B cell (primary cell): Measurements from ENCODE around the gene NPAS3. TPM values are rescaled to one million over a fixed set of nuclear protein-coding genes. Genes with fewer than 3 reads are reported as not detected.

Experiments
- ATAC-seq: fragments of 200-7000 bp; cut with Tn5 transposase; one replicate; pipeline ENCODE4 v1.10.0; 2021; ENCODE audit warnings: low read depth, mild to moderate bottlenecking, moderate number of reproducible peaks, moderate library complexity
- CTCF ChIA-PET: fragments of 350-600 bp; sonication (Branson Sonifier 250); formaldehyde crosslinking; loops from one replicate; lab custom pipeline; 2021; ENCODE audit warnings: antibody characterized with exemption, inconsistent platforms; lab: Charles Lee
- POLR2A ChIA-PET: fragments of 350-600 bp; sonication (Branson Sonifier 250); formaldehyde crosslinking; loops from one replicate; lab custom pipeline; 2021; ENCODE audit warnings: antibody characterized with exemption; lab: Charles Lee
- DNase-seq: peaks from one replicate; pipeline ENCODE4 v3.0.0; 2013
- H2AFZ ChIP-seq: 2 replicates; pipeline ENCODE4 v1.6.1; 2012; ENCODE audit warnings: mild to moderate bottlenecking, low read depth, low read length; ENCODE audit not compliant: insufficient read depth, poor library complexity, severe bottlenecking
- H3K27ac ChIP-seq, 2 donors: 1 replicate in 1 of 2; 2 replicates in 1 of 2; pipeline ENCODE4 v1.5.1; 2012 to 2013; ENCODE audit warnings: low read length in 2 of 2, mild to moderate bottlenecking in 2 of 2, moderate library complexity in 1 of 2
- H3K27me3 ChIP-seq, 4 experiments: fragments of 200-600 bp in 1 of 4; sonication (generic) in 1 of 4; replicated peaks in 1 of 4; 1 replicate in 2 of 4; 2 replicates in 2 of 4; pipeline versions ENCODE4 v1.6.1 to v1.7.0; 2013 to 2016; ENCODE audit warnings: low read length in 3 of 4, mild to moderate bottlenecking in 2 of 4, mixed read lengths in 1 of 4, moderate library complexity in 1 of 4; ENCODE audit not compliant: insufficient read depth in 4 of 4, control insufficient read depth in 3 of 4; ENCODE audit errors: control extremely low read depth in 1 of 4
- H3K36me3 ChIP-seq, 2 experiments: replicated peaks in 1 of 2; 1 replicate in 1 of 2; 2 replicates in 1 of 2; pipeline versions ENCODE4 v1.6.1 to v1.7.1; 2013; ENCODE audit warnings: low read length in 1 of 2; ENCODE audit not compliant: insufficient read depth in 2 of 2, control insufficient read depth in 1 of 2; ENCODE audit errors: control extremely low read depth in 1 of 2, extremely low read depth in 1 of 2
- H3K4me1 ChIP-seq, 2 donors: fragments of 200-600 bp in 1 of 2; sonication (generic) in 1 of 2; 1 replicate in 1 of 2; 2 replicates in 1 of 2; pipeline versions ENCODE4 v1.5.1 to v1.6.1; 2013 to 2017; ENCODE audit warnings: low read length in 2 of 2; ENCODE audit not compliant: control insufficient read depth in 2 of 2, insufficient read depth in 2 of 2
- H3K4me2 ChIP-seq: replicated peaks from 2 replicates; pipeline ENCODE3; 2012; ENCODE audit warnings: mild to moderate bottlenecking, low read depth, low read length; ENCODE audit not compliant: poor library complexity, severe bottlenecking
- H3K4me3 ChIP-seq, 5 experiments: fragments of 200-600 bp in 1 of 5; sonication (generic) in 1 of 5; 1 replicate in 3 of 5; 2 replicates in 2 of 5; pipeline versions ENCODE4 v1.5.1 to v1.7.0; 2011 to 2016; ENCODE audit warnings: low read length in 4 of 5, mild to moderate bottlenecking in 4 of 5, low read depth in 2 of 5, control low read depth in 1 of 5, moderate library complexity in 1 of 5; ENCODE audit not compliant: insufficient read depth in 1 of 5; ENCODE audit errors: control extremely low read depth in 1 of 5, extremely low read depth in 1 of 5
- H3K79me2 ChIP-seq: fragments of 200-600 bp; sonication (generic); one replicate; pipeline ENCODE4 v1.6.0; 2016; ENCODE audit warnings: low read length; ENCODE audit not compliant: control insufficient read depth, insufficient read depth
- H3K9ac ChIP-seq: fragments of 200-600 bp; sonication (generic); 2 replicates; pipeline ENCODE4 v1.6.1; 2017; ENCODE audit warnings: mild to moderate bottlenecking, low read length, moderate library complexity
- H3K9me3 ChIP-seq, 3 donors: one replicate each; pipeline versions ENCODE4 v1.6.1 to v1.7.1; 2013; ENCODE audit warnings: low read length in 2 of 3; ENCODE audit not compliant: control insufficient read depth in 2 of 3, insufficient read depth in 1 of 3; ENCODE audit errors: control extremely low read depth in 1 of 3
- H4K20me1 ChIP-seq: 2 replicates; pipeline ENCODE4 v1.6.0; 2012; ENCODE audit warnings: mild to moderate bottlenecking, low read length; ENCODE audit not compliant: insufficient read depth, control insufficient read depth, poor library complexity, severe bottlenecking
- H3K27ac Mint-ChIP-seq: one replicate; pipeline ENCODE4 v1.8.0; 2021; ENCODE audit warnings: mixed read lengths
- H3K27me3 Mint-ChIP-seq: one replicate; pipeline ENCODE4 v1.8.0; 2021; ENCODE audit warnings: mixed read lengths
- H3K4me1 Mint-ChIP-seq: one replicate; pipeline ENCODE4 v1.8.0; 2021; ENCODE audit warnings: mixed read lengths
- H3K4me3 Mint-ChIP-seq: one replicate; pipeline ENCODE4 v1.8.0; 2021; ENCODE audit warnings: mixed read lengths
- H3K9me3 Mint-ChIP-seq: one replicate; pipeline ENCODE4 v1.8.0; 2022; ENCODE audit warnings: mixed read lengths; ENCODE audit not compliant: insufficient read depth
- EZH2 ChIP-seq: IDR thresholded peaks from 2 replicates; pipeline ENCODE4 v1.6.1; 2012; ENCODE audit warnings: borderline replicate concordance, low read depth, mild to moderate bottlenecking, moderate library complexity, low read length; ENCODE audit not compliant: insufficient read depth, poor library complexity, severe bottlenecking
- WGBS: methylation state at CpG from one replicate; pipeline ENCODE4 v1.1.5; 2013; ENCODE audit warnings: missing lambda C conversion rate; ENCODE audit not compliant: insufficient coverage; 5-methylcytosine and 5-hydroxymethylcytosine counted together
- intact Hi-C: fragments of 100-400 bp; cut with micrococcal nuclease; formaldehyde crosslinking; loops from one replicate; pipeline ENCODE4 v1.10.0; 2022
- polyA plus RNA-seq: library from polyadenylated mRNA; depleted of rRNA; stranded (reverse); fragments of >200 nt; gene quantifications from 2 replicates; pipeline ENCODE4 v1.2.3, GENCODE V29; 2012
- total RNA-seq, 2 donors: library from RNA; stranded (reverse); fragments of 120-200 nt in 1 of 2; gene quantifications; 1 replicate in 1 of 2; 2 replicates in 1 of 2; pipeline versions ENCODE4 v1.2.3 to v1.2.4, GENCODE V29; 2013 to 2022
- TF ChIP-seq, protein P1 (sequence below): fragments of 200-600 bp; IDR thresholded peaks from one replicate; pipeline ENCODE4 v1.8.0; 2022; ENCODE audit warnings: antibody characterized with exemption, mild to moderate bottlenecking

Gene NPAS3
- total and polyA plus RNA-seq, 2 donors (not counting 1 experiment from before 2014, with no cell fraction given), result not detected

DNA sequence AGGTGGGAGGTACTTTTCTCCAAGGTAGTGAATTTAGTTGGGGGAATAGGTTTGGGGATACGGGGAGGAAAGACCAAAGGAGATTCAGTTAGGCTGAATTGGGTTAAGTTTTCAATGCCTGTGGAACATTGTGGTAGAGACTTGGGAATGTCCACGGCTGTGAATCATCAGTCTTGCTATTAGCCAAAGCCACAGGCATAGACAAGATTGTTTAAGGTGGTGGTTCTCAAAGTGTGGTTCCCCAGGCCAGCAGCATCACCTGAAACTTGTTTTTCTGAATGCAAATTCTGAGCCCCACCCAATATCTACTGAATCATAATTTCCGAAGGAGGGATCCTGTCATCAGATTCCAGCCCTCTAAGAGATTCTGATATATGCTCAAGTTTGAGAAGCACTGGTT, 696.0 kb downstream of the NPAS3 start:
- WGBS, result 90% methylated on average over 1 of the region's 3 CpGs
- H2AFZ ChIP-seq, result no peak overlapping the region
- H4K20me1 ChIP-seq, result no peaks in the 10 kb centered on the region
- no peaks in the 10 kb centered on the region for H3K36me3 ChIP-seq
- no peak for TF ChIP-seq EZH2
- TF ChIP-seq, protein P1, sequence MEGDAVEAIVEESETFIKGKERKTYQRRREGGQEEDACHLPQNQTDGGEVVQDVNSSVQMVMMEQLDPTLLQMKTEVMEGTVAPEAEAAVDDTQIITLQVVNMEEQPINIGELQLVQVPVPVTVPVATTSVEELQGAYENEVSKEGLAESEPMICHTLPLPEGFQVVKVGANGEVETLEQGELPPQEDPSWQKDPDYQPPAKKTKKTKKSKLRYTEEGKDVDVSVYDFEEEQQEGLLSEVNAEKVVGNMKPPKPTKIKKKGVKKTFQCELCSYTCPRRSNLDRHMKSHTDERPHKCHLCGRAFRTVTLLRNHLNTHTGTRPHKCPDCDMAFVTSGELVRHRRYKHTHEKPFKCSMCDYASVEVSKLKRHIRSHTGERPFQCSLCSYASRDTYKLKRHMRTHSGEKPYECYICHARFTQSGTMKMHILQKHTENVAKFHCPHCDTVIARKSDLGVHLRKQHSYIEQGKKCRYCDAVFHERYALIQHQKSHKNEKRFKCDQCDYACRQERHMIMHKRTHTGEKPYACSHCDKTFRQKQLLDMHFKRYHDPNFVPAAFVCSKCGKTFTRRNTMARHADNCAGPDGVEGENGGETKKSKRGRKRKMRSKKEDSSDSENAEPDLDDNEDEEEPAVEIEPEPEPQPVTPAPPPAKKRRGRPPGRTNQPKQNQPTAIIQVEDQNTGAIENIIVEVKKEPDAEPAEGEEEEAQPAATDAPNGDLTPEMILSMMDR, result no peak
- Mint-ChIP-seq H3K9me3 (peaks cover 5% of the 10 kb centered on the region), H3K4me3 (no peak overlapping the region), H3K27ac (no peak overlapping the region), H3K27me3 (no peaks in the 10 kb centered on the region), H3K4me1 (no peaks in the 10 kb centered on the region)
- ChIA-PET POLR2A (no interaction called here), CTCF (no interaction called here)
- no peaks in the 10 kb centered on the region for H3K4me1 ChIP-seq
- H3K9ac ChIP-seq, result no peak overlapping the region
- intact Hi-C loops, result no loop called here
- no peak overlapping the region for H3K4me3 ChIP-seq
- H3K4me2 ChIP-seq, result no peak overlapping the region
- ATAC-seq, result no peak
- H3K27me3 ChIP-seq, result peaks cover 0 to 3% (median 0%) of the 10 kb centered on the region in 4 experiments
- no peak overlapping the region for H3K27ac ChIP-seq
- H3K9me3 ChIP-seq, result no peaks in the 10 kb centered on the region
- H3K79me2 ChIP-seq, result no peaks in the 10 kb centered on the region
- DNase-seq, result no peak

DNA sequence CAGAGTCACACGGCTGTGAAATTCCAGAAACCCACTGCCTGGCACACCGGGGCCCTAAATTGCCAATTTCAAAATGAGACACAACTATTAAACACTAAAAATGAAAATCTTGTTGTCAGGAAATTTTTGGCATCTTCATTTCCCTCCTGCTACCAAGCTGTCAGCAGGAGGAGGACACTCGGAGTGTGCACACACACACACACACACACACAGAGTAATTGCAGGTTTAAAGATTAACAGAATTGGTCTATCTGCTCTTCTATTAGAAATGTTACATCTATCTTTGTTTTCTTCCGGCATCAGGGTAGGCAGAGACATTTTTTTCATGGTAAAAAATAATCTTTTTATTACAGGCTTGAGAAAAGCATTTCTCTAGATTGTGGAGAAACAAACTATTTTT, 698.0 kb downstream of the NPAS3 start:
- H3K4me2 ChIP-seq, result no peak overlapping the region
- H3K9me3 ChIP-seq, result no peaks in the 10 kb centered on the region
- Mint-ChIP-seq H3K4me1 (no peaks in the 10 kb centered on the region), H3K27me3 (no peaks in the 10 kb centered on the region), H3K4me3 (no peak overlapping the region), H3K9me3 (peaks cover 5% of the 10 kb centered on the region), H3K27ac (no peak overlapping the region)
- H2AFZ ChIP-seq, result no peak overlapping the region
- no peaks in the 10 kb centered on the region for H4K20me1 ChIP-seq
- ChIA-PET POLR2A (no interaction called here), CTCF (no interaction called here)
- no peak overlapping the region for H3K9ac ChIP-seq
- H3K27me3 ChIP-seq, result peaks cover 0 to 3% (median 0%) of the 10 kb centered on the region in 4 experiments
- no peaks in the 10 kb centered on the region for H3K79me2 ChIP-seq
- no peaks in the 10 kb centered on the region for H3K36me3 ChIP-seq
- TF ChIP-seq EZH2, result no peak
- TF ChIP-seq, protein P1, result no peak
- intact Hi-C loops, result no loop called here
- no peak for ATAC-seq
- H3K27ac ChIP-seq, result no peak overlapping the region
- H3K4me1 ChIP-seq, result no peaks in the 10 kb centered on the region
- no peak for DNase-seq
- 100% methylated on average over 2 of the region's 4 CpGs for WGBS
- H3K4me3 ChIP-seq, result no peak overlapping the region
